Activated CD8-positive, alpha-beta memory T cell treated with anti-CD3 and anti-CD28 coated beads, Interleukin-2, amount 10 ng/mL, durations not matched to agents 7 days and 5 days (primary cell): ENCODE results near the gene MED22. TPM values are rescaled to one million over a fixed set of nuclear protein-coding genes. Genes with fewer than 3 reads are reported as not detected.
"Not testable (repeated sequence)": the region's sequence is repeated elsewhere in the genome, so short reads cannot be mapped to it uniquely, and the experiment has no call there.

Experiments used
- ATAC-seq: fragments of 150-1000 bp; cut with Tn5 transposase; one replicate; pipeline ENCODE4 v1.10.0; 2021; ENCODE audit warnings: moderate library complexity
- CTCF ChIA-PET: fragments of 350-600 bp; sonication (Branson Sonifier 250); formaldehyde crosslinking; loops from one replicate; lab custom pipeline; 2021; ENCODE audit warnings: antibody characterized with exemption; lab: Charles Lee
- DNase-seq: peaks from one replicate; pipeline ENCODE4 v3.0.0-alpha.2; 2020
- H3K27ac Mint-ChIP-seq: one replicate; pipeline ENCODE4 v1.8.0; 2021; ENCODE audit warnings: mild to moderate bottlenecking, mixed read lengths
- H3K27me3 Mint-ChIP-seq: one replicate; pipeline ENCODE4 v1.8.0; 2021; ENCODE audit warnings: mixed read lengths
- H3K36me3 Mint-ChIP-seq: one replicate; pipeline ENCODE4 v1.8.0; 2021; ENCODE audit warnings: mild to moderate bottlenecking, mixed read lengths
- H3K4me1 Mint-ChIP-seq: one replicate; pipeline ENCODE4 v1.8.0; 2021; ENCODE audit warnings: mixed read lengths
- H3K4me3 Mint-ChIP-seq: one replicate; pipeline ENCODE4 v1.8.0; 2021; ENCODE audit warnings: mild to moderate bottlenecking, moderate library complexity, mixed read lengths
- H3K9me3 Mint-ChIP-seq: one replicate; pipeline ENCODE4 v1.8.0; 2022; ENCODE audit warnings: low read depth, mixed read lengths
- total RNA-seq, 2 experiments: library from RNA; stranded (reverse); gene quantifications; one replicate each; pipeline ENCODE4 v1.2.3, GENCODE V29; 2021

MED22 gene
- total RNA-seq = 10 to 100 TPM; 28.8 to 35.9 TPM

DNA sequence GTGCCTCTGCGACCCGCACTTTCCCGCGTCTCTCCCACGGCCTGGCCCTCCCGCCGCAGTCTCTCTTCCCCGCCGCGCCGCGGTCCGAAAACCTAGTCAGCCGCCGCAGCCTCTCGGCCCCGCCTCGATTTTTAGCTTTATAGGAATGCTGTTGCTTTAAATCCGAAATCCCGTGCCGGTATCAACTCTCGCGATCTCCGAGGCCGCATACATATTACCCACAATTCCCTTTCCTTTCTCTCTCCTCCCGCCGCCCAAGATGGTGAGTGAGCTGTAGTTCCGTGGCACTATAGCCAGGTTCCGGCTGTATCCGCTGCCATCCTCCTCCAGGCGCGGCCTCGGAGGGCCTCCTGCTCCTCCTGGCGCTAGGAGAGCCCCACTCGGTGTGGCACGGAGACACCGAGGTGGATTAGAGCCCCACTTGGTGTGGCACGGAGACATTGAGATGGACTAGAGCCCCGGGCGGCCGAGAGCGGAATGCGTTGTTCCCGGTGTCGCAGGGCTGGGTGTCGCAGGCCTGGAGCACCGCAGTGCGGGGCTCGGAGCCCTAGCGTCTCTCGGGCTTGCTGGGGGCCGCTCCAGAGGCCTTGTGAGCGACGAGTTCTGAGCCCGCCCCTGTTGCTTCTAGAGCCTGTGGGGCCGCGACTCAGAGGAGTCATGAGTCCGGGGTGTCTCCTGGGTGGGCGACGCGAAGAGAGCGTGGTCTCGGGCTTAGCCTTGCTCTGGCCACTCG lies at the start of gene MED22, which contains the start of gene RPL7A:
Gene MED22 (minus strand): TSS at position 147 of the 733 bp plus-strand sequence. CDS start 1,469 bp downstream, outside the sequence.
Gene RPL7A (plus strand): TSS at position 234 of the 733 bp plus-strand sequence. CDS start 26 bp downstream, at position 260.
- CTCF ChIA-PET = interaction anchor here (0.9 to 4.0 kb wide), 13 partner anchors 8 to 318 kb away, joined by 3 to 47 read pairs (median 3); partner anchors contain the start of genes GTF3C5, SURF1 and SURF2
- H3K4me1 Mint-ChIP-seq = peaks cover 48% of the 10 kb centered on the region
- no peaks in the 10 kb centered on the region for H3K27me3 Mint-ChIP-seq
- H3K9me3 Mint-ChIP-seq = no peaks in the 10 kb centered on the region
- DNase-seq = peak; percentile 96
- H3K4me3 Mint-ChIP-seq = peak within 1 kb of the TSS; percentile 94
- peak; percentile 81 for ATAC-seq
- H3K27ac Mint-ChIP-seq = peak within 1 kb of the TSS; percentile 89
- H3K36me3 Mint-ChIP-seq = peaks cover 48% of the 10 kb centered on the region

DNA sequence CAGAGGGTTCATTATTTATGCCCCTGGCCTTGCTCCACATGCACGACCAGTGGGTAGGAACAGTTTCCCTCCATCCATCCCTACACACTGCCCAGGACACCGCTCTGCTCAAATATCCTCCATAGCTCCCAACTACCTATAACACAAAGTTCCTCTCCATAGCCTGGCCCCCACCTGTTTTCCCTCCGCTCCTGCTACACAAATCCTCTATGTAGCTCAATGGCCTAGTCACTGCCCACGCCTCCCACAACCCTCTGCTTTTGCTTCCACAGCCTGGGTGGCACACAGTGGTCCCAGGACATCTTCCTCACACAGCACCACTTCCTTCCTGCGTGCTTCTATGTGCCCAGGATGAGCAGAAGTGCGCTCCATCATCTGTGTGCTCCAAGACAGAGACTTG lies 49.4 kb upstream of the MED22 start:
- Mint-ChIP-seq H3K4me3 (no peak overlapping the region), H3K27ac (no peak overlapping the region), H3K27me3 (peaks cover 9% of the 10 kb centered on the region), H3K4me1 (peaks cover 5% of the 10 kb centered on the region), H3K9me3 (no peaks in the 10 kb centered on the region), H3K36me3 (no peaks in the 10 kb centered on the region)
- ATAC-seq = no peak
- CTCF ChIA-PET = interaction anchor here (1.2 kb wide), 1 partner anchor 211 kb away, joined by 3 read pairs; no protein-coding TSS in a partner anchor
- no peak for DNase-seq

GRCh38 chr9:133396952-133397351 lies 49.0 kb upstream of the MED22 start:
- no peak for DNase-seq
- no peaks in the 10 kb centered on the region for H3K36me3 Mint-ChIP-seq

GRCh38 chr9:133394687-133395271 lies 46.8 kb upstream of the MED22 start:
- Mint-ChIP-seq H3K27me3 (peaks cover 15% of the 10 kb centered on the region), H3K27ac (no peak overlapping the region), H3K36me3 (no peaks in the 10 kb centered on the region), H3K9me3 (no peaks in the 10 kb centered on the region), H3K4me3 (no peak overlapping the region), H3K4me1 (peaks cover 4% of the 10 kb centered on the region)
- ATAC-seq (no peak), DNase-seq (no peak)
- CTCF ChIA-PET = interaction anchor here (0.8 to 1.5 kb wide), 4 partner anchors 10 to 212 kb away, joined by 3 to 6 read pairs (median 4); no protein-coding TSS in a partner anchor

More at GRCh38 chr9:133396952-133397351, 49.0 kb upstream of the MED22 start:
- Mint-ChIP-seq H3K9me3 (no peaks in the 10 kb centered on the region), H3K27me3 (peaks cover 9% of the 10 kb centered on the region), H3K4me3 (no peak overlapping the region), H3K27ac (no peak overlapping the region), H3K4me1 (peaks cover 5% of the 10 kb centered on the region)
- ATAC-seq = no peak
- CTCF ChIA-PET = no interaction called here

GRCh38 chr9:133393399-133393798 lies 45.5 kb upstream of the MED22 start:
- Mint-ChIP-seq H3K36me3 (no peaks in the 10 kb centered on the region), H3K9me3 (no peaks in the 10 kb centered on the region), H3K27me3 (peaks cover 17% of the 10 kb centered on the region), H3K4me3 (no peak overlapping the region), H3K4me1 (peaks cover 4% of the 10 kb centered on the region), H3K27ac (no peak overlapping the region)
- DNase-seq (no peak), ATAC-seq (no peak)
- CTCF ChIA-PET = no interaction called here

- H3K27me3 Mint-ChIP-seq = peaks cover 16% of the 10 kb centered on the region
- H3K27ac Mint-ChIP-seq, H3K4me3 Mint-ChIP-seq, H3K9me3 Mint-ChIP-seq, H3K4me1 Mint-ChIP-seq, ATAC-seq, H3K36me3 Mint-ChIP-seq, CTCF ChIA-PET, DNase-seq: not testable (repeated sequence)
Measured at GRCh38 chr9:133392308-133392707, 44.4 kb upstream of the MED22 start.

DNA sequence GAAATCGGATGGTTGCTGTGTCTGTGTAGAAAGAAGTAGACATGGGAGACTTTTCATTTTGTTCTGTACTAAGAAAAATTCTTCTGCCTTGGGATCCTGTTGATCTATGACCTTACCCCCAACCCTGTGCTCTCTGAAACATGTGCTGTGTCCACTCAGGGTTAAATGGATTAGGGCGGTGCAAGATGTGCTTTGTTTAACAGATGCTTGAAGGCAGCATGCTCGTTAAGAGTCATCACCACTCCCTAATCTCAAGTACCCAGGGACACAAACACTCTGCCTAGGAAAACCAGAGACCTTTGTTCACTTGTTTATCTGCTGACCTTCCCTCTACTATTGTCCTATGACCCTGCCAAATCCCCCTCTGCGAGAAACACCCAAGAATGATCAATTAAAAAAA lies 43.5 kb upstream of the MED22 start:
- H3K9me3 Mint-ChIP-seq, H3K27ac Mint-ChIP-seq, H3K36me3 Mint-ChIP-seq, ATAC-seq, DNase-seq, CTCF ChIA-PET, H3K4me1 Mint-ChIP-seq, H3K4me3 Mint-ChIP-seq: not testable (repeated sequence)
- H3K27me3 Mint-ChIP-seq = peaks cover 13% of the 10 kb centered on the region

GRCh38 chr9:133390713-133391112 lies 42.8 kb upstream of the MED22 start:
- ATAC-seq = no peak
- H3K27me3 Mint-ChIP-seq = peaks cover 12% of the 10 kb centered on the region
- H3K4me3 Mint-ChIP-seq = no peak overlapping the region
- H3K4me1 Mint-ChIP-seq = no peaks in the 10 kb centered on the region
- H3K36me3 Mint-ChIP-seq = no peaks in the 10 kb centered on the region
- no peak overlapping the region for H3K27ac Mint-ChIP-seq
- no peaks in the 10 kb centered on the region for H3K9me3 Mint-ChIP-seq
- CTCF ChIA-PET = no interaction called here
- no peak for DNase-seq

DNA sequence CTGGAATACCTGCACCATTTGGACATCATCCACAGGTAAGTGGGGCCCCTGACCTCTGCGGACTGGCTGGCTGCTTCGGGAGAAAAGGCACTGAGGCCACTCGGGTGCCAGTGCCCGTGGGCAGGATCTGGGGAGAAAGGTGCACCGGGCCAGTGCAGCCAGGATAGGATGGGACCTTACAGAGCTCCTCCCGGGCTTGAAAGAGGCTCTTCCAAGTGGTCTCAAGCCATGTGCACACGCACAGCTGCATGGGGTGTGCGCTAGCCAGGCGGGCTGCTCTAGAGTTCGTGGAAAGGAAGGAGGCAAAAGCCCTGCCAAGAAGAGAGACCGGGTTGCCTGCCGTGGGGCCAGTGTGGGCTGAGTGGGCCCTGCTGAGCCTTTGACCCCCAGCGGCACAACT lies 41.6 kb upstream of the MED22 start:
- no peak overlapping the region for H3K27ac Mint-ChIP-seq
- no peak overlapping the region for H3K4me3 Mint-ChIP-seq
- ATAC-seq = no peak
- DNase-seq = no peak
- H3K27me3 Mint-ChIP-seq = peaks cover 8% of the 10 kb centered on the region
- no peaks in the 10 kb centered on the region for H3K4me1 Mint-ChIP-seq
- CTCF ChIA-PET = no interaction called here
- H3K9me3 Mint-ChIP-seq = no peaks in the 10 kb centered on the region
- no peaks in the 10 kb centered on the region for H3K36me3 Mint-ChIP-seq

DNA sequence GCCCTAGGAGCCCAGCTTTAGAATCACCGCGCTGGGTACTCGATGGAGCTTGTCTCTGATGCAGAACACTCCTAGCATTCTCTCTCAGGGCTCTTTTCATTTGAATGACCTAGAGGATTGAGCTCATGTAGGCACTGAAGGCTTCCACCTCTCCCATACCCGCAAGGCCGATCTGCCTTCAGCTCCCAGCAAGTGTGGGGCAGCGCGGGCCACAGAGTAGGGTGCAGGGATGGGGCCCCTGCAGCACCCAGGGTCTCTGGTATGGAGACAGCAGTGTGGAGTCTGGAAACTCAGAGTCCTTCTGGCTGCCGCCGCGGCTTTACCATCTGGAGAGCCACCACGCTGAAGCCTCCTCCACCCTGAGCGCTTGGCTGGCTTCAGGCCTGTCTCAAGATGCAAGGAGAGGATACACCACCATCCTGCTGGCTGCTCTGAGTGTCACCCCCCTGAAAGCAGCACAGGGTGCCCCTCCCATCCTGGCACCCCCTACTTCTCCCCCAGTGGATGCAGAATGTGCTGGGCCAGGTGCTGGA lies 41.2 kb upstream of the MED22 start:
- DNase-seq (no peak), ATAC-seq (no peak)
- Mint-ChIP-seq H3K27me3 (peaks cover 8% of the 10 kb centered on the region), H3K36me3 (no peaks in the 10 kb centered on the region), H3K9me3 (no peaks in the 10 kb centered on the region), H3K4me3 (no peak overlapping the region), H3K27ac (no peak overlapping the region), H3K4me1 (no peaks in the 10 kb centered on the region)
- CTCF ChIA-PET = no interaction called here

- CTCF ChIA-PET = interaction anchor here (1.1 kb wide), 1 partner anchor 92 kb away, joined by 3 read pairs; the partner anchor contains the start of gene SLC2A6
- Mint-ChIP-seq H3K27me3 (peaks cover 8% of the 10 kb centered on the region), H3K4me3 (no peak overlapping the region), H3K36me3 (no peaks in the 10 kb centered on the region), H3K4me1 (no peaks in the 10 kb centered on the region), H3K27ac (no peak overlapping the region), H3K9me3 (no peaks in the 10 kb centered on the region)
- ATAC-seq = no peak
- no peak for DNase-seq
Measured at GRCh38 chr9:133387680-133388079, 39.7 kb upstream of the MED22 start.

- peaks cover 8% of the 10 kb centered on the region for H3K27me3 Mint-ChIP-seq
- no peak overlapping the region for H3K27ac Mint-ChIP-seq
- no peaks in the 10 kb centered on the region for H3K36me3 Mint-ChIP-seq
- DNase-seq (no peak), ATAC-seq (no peak)
- CTCF ChIA-PET = interaction anchor here (1.3 kb wide), 1 partner anchor 200 kb away, joined by 4 read pairs; no protein-coding TSS in a partner anchor
- no peaks in the 10 kb centered on the region for H3K9me3 Mint-ChIP-seq
- H3K4me3 Mint-ChIP-seq = no peak overlapping the region
- H3K4me1 Mint-ChIP-seq = no peaks in the 10 kb centered on the region
Measured at GRCh38 chr9:133386338-133386737, 38.4 kb upstream of the MED22 start.

GRCh38 chr9:133385452-133385851 lies 37.5 kb upstream of the MED22 start:
- DNase-seq = no peak
- Mint-ChIP-seq H3K36me3 (no peaks in the 10 kb centered on the region), H3K4me1 (no peaks in the 10 kb centered on the region), H3K27ac (no peak overlapping the region), H3K4me3 (no peak overlapping the region), H3K27me3 (peaks cover 4% of the 10 kb centered on the region), H3K9me3 (no peaks in the 10 kb centered on the region)
- CTCF ChIA-PET = interaction anchor here (1.0 to 1.3 kb wide), 2 partner anchors 94 to 199 kb away, joined by 3 to 4 read pairs; partner anchors contain the start of gene SLC2A6
- no peak for ATAC-seq
